HEK293 (cell line): ENCODE data around the gene SLC8A1.

Experiments used
- CTCF ChIA-PET: fragments of 350-600 bp; formaldehyde crosslinking; extraction: SDS; loops from one replicate; lab custom pipeline; 2021; ENCODE audit warnings: antibody characterized with exemption; lab: Yijun Ruan, JAX
- POLR2A ChIA-PET: fragments of 300-600 bp; formaldehyde crosslinking; extraction: SDS; loops from one replicate; lab custom pipeline; 2020; ENCODE audit warnings: antibody characterized with exemption, inconsistent platforms; lab: Yijun Ruan, JAX
- H3K27ac ChIP-seq: fragments of 200-500 bp; sonication (Bioruptor generic); 2 replicates; pipeline ENCODE4 v1.5.1; 2014; ENCODE audit warnings: low read depth, low read length, control low read depth, inconsistent platforms; ENCODE audit errors: extremely low read depth
- H3K36me3 ChIP-seq, 2 experiments: fragments of 200-500 bp in 1 of 2; sonication (Bioruptor generic) in 1 of 2; 1 replicate in 1 of 2; 2 replicates in 1 of 2; pipeline ENCODE4 v1.5.1; 2014 to 2017; ENCODE audit warnings: inconsistent platforms in 2 of 2, low read length in 2 of 2; ENCODE audit not compliant: control insufficient read depth in 2 of 2, insufficient read depth in 1 of 2
- H3K4me1 ChIP-seq: fragments of 200-500 bp; sonication (Bioruptor generic); 2 replicates; pipeline ENCODE4 v1.5.1; 2014; ENCODE audit warnings: mild to moderate bottlenecking, low read length, inconsistent platforms; ENCODE audit not compliant: control insufficient read depth, insufficient read depth
- H3K4me3 ChIP-seq: 2 replicates; pipeline ENCODE4 v1.5.1; 2011; ENCODE audit warnings: low read depth, mild to moderate bottlenecking, control low read depth, low read length, moderate library complexity
- H3K9me3 ChIP-seq: fragments of 200-500 bp; sonication (Bioruptor generic); 2 replicates; pipeline ENCODE4 v1.5.1; 2014; ENCODE audit warnings: low read depth, low read length, inconsistent platforms; ENCODE audit not compliant: control insufficient read depth, insufficient read depth
- GLI4 ChIP-seq: fragments of 450-650 bp; formaldehyde crosslinking; IDR thresholded peaks from 2 replicates; pipeline ENCODE4 v1.5.1; 2016; ENCODE audit warnings: missing biosample characterization, missing genetic modification characterization
- SCRT2 ChIP-seq: fragments of 450-650 bp; formaldehyde crosslinking; IDR thresholded peaks from 2 replicates; pipeline ENCODE4 v1.5.1; 2016; ENCODE audit warnings: missing biosample characterization, missing genetic modification characterization
- SP2 ChIP-seq: fragments of 450-650 bp; formaldehyde crosslinking; IDR thresholded peaks from 2 replicates; pipeline ENCODE4 v1.5.1; 2016; ENCODE audit warnings: missing biosample characterization, missing genetic modification characterization
- TSHZ1 ChIP-seq: fragments of 450-650 bp; formaldehyde crosslinking; IDR thresholded peaks from 2 replicates; pipeline ENCODE4 v1.5.1; 2016; ENCODE audit warnings: missing biosample characterization, missing genetic modification characterization, borderline replicate concordance
- ZBTB7A ChIP-seq: fragments of 450-650 bp; formaldehyde crosslinking; IDR thresholded peaks from 2 replicates; pipeline ENCODE4 v1.5.1; 2016; ENCODE audit warnings: low read depth, missing biosample characterization, missing genetic modification characterization
- ZBTB8A ChIP-seq: fragments of 450-650 bp; formaldehyde crosslinking; IDR thresholded peaks from 2 replicates; pipeline ENCODE4 v1.5.1; 2016; ENCODE audit warnings: missing biosample characterization, missing genetic modification characterization
- ZFP41 ChIP-seq: fragments of 450-650 bp; formaldehyde crosslinking; IDR thresholded peaks from 2 replicates; pipeline ENCODE4 v1.5.1; 2016; ENCODE audit warnings: missing biosample characterization, missing genetic modification characterization, borderline replicate concordance
- ZNF140 ChIP-seq: fragments of 450-650 bp; formaldehyde crosslinking; IDR thresholded peaks from 2 replicates; pipeline ENCODE4 v1.5.1; 2016; ENCODE audit warnings: missing biosample characterization, missing genetic modification characterization
- ZNF146 ChIP-seq: fragments of 450-650 bp; formaldehyde crosslinking; IDR thresholded peaks from 2 replicates; pipeline ENCODE4 v1.5.1; 2016; ENCODE audit warnings: missing biosample characterization, missing genetic modification characterization
- ZNF175 ChIP-seq: fragments of 450-650 bp; formaldehyde crosslinking; IDR thresholded peaks from 2 replicates; pipeline ENCODE4 v1.5.1; 2016; ENCODE audit warnings: missing biosample characterization, missing genetic modification characterization
- ZNF221 ChIP-seq: fragments of 450-650 bp; formaldehyde crosslinking; IDR thresholded peaks from 2 replicates; pipeline ENCODE4 v1.5.1; 2017; ENCODE audit warnings: missing biosample characterization, missing genetic modification characterization, borderline replicate concordance
- ZNF292 ChIP-seq: fragments of 450-650 bp; formaldehyde crosslinking; IDR thresholded peaks from 2 replicates; pipeline ENCODE4 v1.5.1; 2016; ENCODE audit warnings: low read depth, missing biosample characterization, missing genetic modification characterization, borderline replicate concordance
- ZNF362 ChIP-seq: fragments of 450-650 bp; formaldehyde crosslinking; IDR thresholded peaks from 2 replicates; pipeline ENCODE4 v1.5.1; 2016; ENCODE audit warnings: missing biosample characterization, missing genetic modification characterization
- ZNF529 ChIP-seq: fragments of 450-650 bp; formaldehyde crosslinking; IDR thresholded peaks from 2 replicates; pipeline ENCODE4 v1.5.1; 2017; ENCODE audit warnings: missing genetic modification characterization, missing biosample characterization; ENCODE audit not compliant: insufficient replicate concordance
- ZNF549 ChIP-seq: fragments of 450-650 bp; IDR thresholded peaks from 2 replicates; pipeline ENCODE4 v1.5.1; 2018; ENCODE audit warnings: missing biosample characterization, missing genetic modification characterization, mild to moderate bottlenecking, inconsistent platforms, moderate library complexity
- ZNF621 ChIP-seq: fragments of 450-650 bp; formaldehyde crosslinking; IDR thresholded peaks from 2 replicates; pipeline ENCODE4 v1.5.1; 2017; ENCODE audit warnings: missing biosample characterization, missing genetic modification characterization
- ZNF776 ChIP-seq: fragments of 450-650 bp; formaldehyde crosslinking; IDR thresholded peaks from 2 replicates; pipeline ENCODE4 v1.5.0; 2017; ENCODE audit warnings: missing biosample characterization, missing genetic modification characterization, borderline replicate concordance
- TF ChIP-seq, protein P1 (sequence below): fragments of 450-650 bp; formaldehyde crosslinking; IDR thresholded peaks from 2 replicates; pipeline ENCODE4 v1.5.1; 2016; ENCODE audit warnings: missing biosample characterization, missing genetic modification characterization
- TF ChIP-seq, protein P2 (sequence below): fragments of 450-650 bp; formaldehyde crosslinking; IDR thresholded peaks from 2 replicates; pipeline ENCODE4 v1.5.1; 2017; ENCODE audit warnings: missing biosample characterization, missing genetic modification characterization
- TF ChIP-seq, protein P3 (sequence below): fragments of 450-650 bp; formaldehyde crosslinking; IDR thresholded peaks from 2 replicates; pipeline ENCODE4 v1.5.1; 2016; ENCODE audit warnings: missing biosample characterization, missing genetic modification characterization

SLC8A1 gene

DNA sequence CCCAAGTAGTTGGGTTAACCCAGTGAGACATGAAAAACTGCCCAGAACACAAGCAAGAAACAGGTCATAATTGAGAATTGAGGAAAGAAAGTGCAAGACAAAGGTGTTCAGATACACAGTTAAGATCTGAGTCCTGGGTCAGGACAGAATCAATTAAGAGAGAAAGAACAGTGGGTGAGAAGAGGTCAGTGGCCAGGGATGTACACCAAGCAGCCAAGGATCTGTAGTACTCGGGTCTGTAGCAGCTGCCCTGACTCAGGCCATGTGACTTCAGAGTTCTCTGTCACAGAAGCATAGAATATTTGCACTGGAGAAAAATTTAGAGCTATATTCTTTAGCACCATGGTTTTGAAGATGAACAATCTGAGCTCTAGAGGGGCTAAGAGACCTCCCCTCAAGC lies 141.6 kb downstream of the SLC8A1 start:
- H3K27ac ChIP-seq: no peak overlapping the region
- H3K4me3 ChIP-seq: no peak overlapping the region
- H3K9me3 ChIP-seq: no peaks in the 10 kb centered on the region
- TF ChIP-seq ZNF776 (no peak), SCRT2 (no peak), ZBTB7A (tag by site-specific recombination) (no peak), ZNF621 (tag by site-specific recombination) (no peak), GLI4 (no peak), ZNF175 (no peak), ZFP41 (tag by site-specific recombination) (no peak)
- TF ChIP-seq, protein P1, sequence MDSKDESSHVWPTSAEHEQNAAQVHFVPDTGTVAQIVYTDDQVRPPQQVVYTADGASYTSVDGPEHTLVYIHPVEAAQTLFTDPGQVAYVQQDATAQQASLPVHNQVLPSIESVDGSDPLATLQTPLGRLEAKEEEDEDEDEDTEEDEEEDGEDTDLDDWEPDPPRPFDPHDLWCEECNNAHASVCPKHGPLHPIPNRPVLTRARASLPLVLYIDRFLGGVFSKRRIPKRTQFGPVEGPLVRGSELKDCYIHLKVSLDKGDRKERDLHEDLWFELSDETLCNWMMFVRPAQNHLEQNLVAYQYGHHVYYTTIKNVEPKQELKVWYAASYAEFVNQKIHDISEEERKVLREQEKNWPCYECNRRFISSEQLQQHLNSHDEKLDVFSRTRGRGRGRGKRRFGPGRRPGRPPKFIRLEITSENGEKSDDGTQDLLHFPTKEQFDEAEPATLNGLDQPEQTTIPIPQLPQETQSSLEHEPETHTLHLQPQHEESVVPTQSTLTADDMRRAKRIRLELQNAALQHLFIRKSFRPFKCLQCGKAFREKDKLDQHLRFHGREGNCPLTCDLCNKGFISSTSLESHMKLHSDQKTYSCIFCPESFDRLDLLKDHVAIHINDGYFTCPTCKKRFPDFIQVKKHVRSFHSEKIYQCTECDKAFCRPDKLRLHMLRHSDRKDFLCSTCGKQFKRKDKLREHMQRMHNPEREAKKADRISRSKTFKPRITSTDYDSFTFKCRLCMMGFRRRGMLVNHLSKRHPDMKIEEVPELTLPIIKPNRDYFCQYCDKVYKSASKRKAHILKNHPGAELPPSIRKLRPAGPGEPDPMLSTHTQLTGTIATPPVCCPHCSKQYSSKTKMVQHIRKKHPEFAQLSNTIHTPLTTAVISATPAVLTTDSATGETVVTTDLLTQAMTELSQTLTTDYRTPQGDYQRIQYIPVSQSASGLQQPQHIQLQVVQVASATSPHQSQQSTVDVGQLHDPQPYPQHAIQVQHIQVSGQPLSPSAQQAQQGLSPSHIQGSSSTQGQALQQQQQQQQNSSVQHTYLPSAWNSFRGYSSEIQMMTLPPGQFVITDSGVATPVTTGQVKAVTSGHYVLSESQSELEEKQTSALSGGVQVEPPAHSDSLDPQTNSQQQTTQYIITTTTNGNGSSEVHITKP (tag by site-specific recombination): no peak
- TF ChIP-seq, protein P2, sequence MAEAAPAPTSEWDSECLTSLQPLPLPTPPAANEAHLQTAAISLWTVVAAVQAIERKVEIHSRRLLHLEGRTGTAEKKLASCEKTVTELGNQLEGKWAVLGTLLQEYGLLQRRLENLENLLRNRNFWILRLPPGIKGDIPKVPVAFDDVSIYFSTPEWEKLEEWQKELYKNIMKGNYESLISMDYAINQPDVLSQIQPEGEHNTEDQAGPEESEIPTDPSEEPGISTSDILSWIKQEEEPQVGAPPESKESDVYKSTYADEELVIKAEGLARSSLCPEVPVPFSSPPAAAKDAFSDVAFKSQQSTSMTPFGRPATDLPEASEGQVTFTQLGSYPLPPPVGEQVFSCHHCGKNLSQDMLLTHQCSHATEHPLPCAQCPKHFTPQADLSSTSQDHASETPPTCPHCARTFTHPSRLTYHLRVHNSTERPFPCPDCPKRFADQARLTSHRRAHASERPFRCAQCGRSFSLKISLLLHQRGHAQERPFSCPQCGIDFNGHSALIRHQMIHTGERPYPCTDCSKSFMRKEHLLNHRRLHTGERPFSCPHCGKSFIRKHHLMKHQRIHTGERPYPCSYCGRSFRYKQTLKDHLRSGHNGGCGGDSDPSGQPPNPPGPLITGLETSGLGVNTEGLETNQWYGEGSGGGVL (tag by site-specific recombination): no peak
- TF ChIP-seq, all 188 proteins: peak for 0
- Histone ChIP-seq H3K4me1 (no peaks in the 10 kb centered on the region), H3K36me3 (no peaks in the 10 kb centered on the region)
- ChIA-PET POLR2A (no interaction called here), CTCF (no interaction called here)

DNA sequence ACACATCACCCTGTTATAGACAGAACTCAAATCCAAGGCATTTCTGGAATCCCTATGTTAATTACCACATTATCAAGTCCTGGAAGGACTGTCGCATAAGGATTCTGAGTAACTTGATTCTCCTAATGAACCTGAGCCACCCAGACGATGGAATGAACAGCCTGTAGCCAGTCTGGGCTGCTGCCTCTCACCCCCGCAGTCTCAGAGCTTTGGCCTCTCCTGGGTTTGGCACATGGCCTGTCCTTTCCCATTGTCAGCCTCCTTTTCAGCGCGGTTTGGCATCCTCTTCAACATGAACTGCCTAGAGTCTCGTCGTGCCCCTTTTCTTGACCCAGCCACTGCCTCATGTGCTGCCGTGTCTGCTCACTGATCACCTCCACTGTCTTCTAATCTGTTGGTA lies 147.6 kb downstream of the SLC8A1 start:
- no peaks in the 10 kb centered on the region for H3K36me3 ChIP-seq
- ChIA-PET CTCF (no interaction called here), POLR2A (no interaction called here)
- no peaks in the 10 kb centered on the region for H3K9me3 ChIP-seq
- H3K4me1 ChIP-seq: no peaks in the 10 kb centered on the region
- H3K4me3 ChIP-seq: no peak overlapping the region
- H3K27ac ChIP-seq: no peak overlapping the region
- TF ChIP-seq ZNF529 (no peak), ZNF221 (tag by site-specific recombination) (no peak), ZNF140 (no peak), ZNF292 (no peak), ZBTB8A (tag by site-specific recombination) (no peak), SP2 (no peak), ZNF146 (tag by site-specific recombination) (no peak), ZNF362 (tag by site-specific recombination) (no peak), TSHZ1 (tag by site-specific recombination) (no peak), ZNF549 (tag by site-specific recombination) (no peak)
- TF ChIP-seq, protein P3, sequence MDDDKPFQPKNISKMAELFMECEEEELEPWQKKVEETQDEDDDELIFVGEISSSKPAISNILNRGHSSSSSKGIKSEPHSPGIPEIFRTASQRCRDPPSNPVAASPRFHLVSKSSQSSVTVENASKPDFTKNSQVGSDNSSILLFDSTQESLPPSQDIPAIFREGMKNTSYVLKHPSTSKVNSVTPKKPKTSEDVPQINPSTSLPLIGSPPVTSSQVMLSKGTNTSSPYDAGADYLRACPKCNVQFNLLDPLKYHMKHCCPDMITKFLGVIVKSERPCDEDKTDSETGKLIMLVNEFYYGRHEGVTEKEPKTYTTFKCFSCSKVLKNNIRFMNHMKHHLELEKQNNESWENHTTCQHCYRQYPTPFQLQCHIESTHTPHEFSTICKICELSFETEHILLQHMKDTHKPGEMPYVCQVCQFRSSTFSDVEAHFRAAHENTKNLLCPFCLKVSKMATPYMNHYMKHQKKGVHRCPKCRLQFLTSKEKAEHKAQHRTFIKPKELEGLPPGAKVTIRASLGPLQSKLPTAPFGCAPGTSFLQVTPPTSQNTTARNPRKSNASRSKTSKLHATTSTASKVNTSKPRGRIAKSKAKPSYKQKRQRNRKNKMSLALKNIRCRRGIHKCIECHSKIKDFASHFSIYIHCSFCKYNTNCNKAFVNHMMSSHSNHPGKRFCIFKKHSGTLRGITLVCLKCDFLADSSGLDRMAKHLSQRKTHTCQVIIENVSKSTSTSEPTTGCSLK (tag by site-specific recombination): no peak
